ENCODE measurements around the gene TMEM117.

The TMEM117 gene

DNA sequence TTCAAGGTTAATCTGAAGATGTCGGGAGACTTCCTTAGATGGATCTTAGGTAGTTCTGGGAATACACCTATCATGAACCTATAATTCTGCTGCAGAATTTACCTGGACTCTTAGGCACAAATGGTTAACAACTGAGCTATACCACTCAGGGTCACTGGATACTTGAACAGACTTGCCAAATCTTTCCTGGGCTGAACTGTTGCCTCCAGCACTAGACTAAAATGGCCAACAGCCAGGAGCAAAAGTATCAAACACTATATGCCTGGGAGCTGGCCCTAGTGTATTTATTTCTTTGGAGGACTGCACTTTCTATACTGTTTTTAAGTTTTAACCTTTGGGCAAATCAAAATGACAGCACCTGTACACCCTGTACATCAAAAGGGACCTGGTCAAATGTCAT lies 252.8 kb downstream of the TMEM117 start:
- Histone ChIP-seq H3K27ac (no peak overlapping the region), H3K27me3 (ENCODE audit: control insufficient read depth, insufficient read depth, low read length) (no peaks in the 10 kb centered on the region), H3K4me1 (peaks cover 3% of the 10 kb centered on the region), H2AFZ (no peak overlapping the region), H3K4me2 (ENCODE audit: low read length) (no peak overlapping the region), H3K79me2 (no peaks in the 10 kb centered on the region), H3K9me3 (ENCODE audit: control insufficient read depth, low read length) (no peaks in the 10 kb centered on the region), H3K9ac (no peak overlapping the region), H3K36me3 (ENCODE audit: control insufficient read depth, insufficient read depth, low read length) (no peaks in the 10 kb centered on the region), H3K4me3 (ENCODE audit: low read depth, low read length) (no peak overlapping the region)
- TF ChIP-seq, protein P1, sequence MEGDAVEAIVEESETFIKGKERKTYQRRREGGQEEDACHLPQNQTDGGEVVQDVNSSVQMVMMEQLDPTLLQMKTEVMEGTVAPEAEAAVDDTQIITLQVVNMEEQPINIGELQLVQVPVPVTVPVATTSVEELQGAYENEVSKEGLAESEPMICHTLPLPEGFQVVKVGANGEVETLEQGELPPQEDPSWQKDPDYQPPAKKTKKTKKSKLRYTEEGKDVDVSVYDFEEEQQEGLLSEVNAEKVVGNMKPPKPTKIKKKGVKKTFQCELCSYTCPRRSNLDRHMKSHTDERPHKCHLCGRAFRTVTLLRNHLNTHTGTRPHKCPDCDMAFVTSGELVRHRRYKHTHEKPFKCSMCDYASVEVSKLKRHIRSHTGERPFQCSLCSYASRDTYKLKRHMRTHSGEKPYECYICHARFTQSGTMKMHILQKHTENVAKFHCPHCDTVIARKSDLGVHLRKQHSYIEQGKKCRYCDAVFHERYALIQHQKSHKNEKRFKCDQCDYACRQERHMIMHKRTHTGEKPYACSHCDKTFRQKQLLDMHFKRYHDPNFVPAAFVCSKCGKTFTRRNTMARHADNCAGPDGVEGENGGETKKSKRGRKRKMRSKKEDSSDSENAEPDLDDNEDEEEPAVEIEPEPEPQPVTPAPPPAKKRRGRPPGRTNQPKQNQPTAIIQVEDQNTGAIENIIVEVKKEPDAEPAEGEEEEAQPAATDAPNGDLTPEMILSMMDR (IDR thresholded peaks at IDR 0.05): no peak

DNA sequence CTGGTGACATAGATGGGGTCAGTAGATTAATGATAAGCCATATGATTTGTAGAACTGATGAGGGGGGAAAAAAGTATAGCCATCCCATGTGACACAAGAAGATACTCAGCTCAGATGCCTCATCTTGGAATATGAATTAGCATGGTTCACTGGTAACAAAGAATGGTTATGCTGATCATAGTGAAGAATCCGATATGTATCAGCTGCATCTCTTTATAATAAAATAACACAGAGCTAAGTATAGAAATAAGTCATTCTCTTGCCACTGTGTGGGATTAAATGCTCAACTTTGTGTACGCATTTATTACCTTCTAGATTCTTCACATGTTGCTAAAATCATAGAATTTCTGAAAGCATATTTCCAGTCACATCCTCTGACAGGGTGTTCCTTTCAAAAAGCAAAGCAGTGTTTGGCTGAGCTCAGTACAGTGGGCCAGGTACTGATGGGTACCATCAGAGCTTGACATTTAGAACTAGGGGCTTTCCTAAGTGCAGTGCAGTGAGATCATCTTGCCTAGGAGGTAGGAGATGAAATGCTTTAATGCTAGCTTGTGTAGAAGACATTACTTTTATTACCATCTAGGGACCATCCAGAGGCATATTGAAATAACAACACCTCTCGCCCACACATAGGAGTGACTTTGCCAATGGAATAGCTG lies 256.2 kb downstream of the TMEM117 start:
- no peaks in the 10 kb centered on the region for H3K4me1 ChIP-seq
- H3K27me3 ChIP-seq (ENCODE audit: control insufficient read depth, insufficient read depth, low read length): no peaks in the 10 kb centered on the region
- H3K27ac ChIP-seq: no peak overlapping the region
- no peaks in the 10 kb centered on the region for H3K36me3 ChIP-seq (ENCODE audit: control insufficient read depth, insufficient read depth, low read length)
- H2AFZ ChIP-seq: no peak overlapping the region
- H3K4me3 ChIP-seq (ENCODE audit: low read depth, low read length): no peak overlapping the region
- H3K4me2 ChIP-seq (ENCODE audit: low read length): no peak overlapping the region
- no peaks in the 10 kb centered on the region for H3K79me2 ChIP-seq
- H3K9me3 ChIP-seq (ENCODE audit: control insufficient read depth, low read length): no peaks in the 10 kb centered on the region
- TF ChIP-seq, protein P1 (IDR thresholded peaks at IDR 0.05): no peak
- H3K9ac ChIP-seq: no peak overlapping the region

DNA sequence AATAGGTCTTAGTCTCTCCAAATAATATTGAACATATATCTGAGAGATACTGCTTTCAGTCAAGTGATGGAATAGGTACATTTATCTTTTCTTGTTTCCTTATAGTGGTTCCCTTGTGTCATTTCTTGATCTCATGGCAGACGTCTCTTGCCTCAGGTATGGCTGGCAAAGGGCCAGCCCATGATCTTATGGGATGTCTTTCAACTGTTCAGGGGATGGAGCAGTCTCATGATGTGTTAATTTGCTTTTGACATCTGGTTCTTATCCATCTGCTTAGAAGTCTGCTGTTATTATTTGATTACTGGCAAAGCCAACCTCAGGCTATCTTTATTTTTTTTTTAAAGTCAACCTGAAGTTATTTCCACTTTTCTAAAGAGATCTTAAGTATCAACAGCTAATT lies 262.9 kb downstream of the TMEM117 start:
- Histone ChIP-seq H3K27me3 (ENCODE audit: control insufficient read depth, insufficient read depth, low read length) (no peaks in the 10 kb centered on the region), H3K4me2 (ENCODE audit: low read length) (no peak overlapping the region), H3K9ac (no peak overlapping the region), H2AFZ (no peak overlapping the region), H3K36me3 (ENCODE audit: control insufficient read depth, insufficient read depth, low read length) (no peaks in the 10 kb centered on the region), H3K4me1 (no peaks in the 10 kb centered on the region), H3K4me3 (ENCODE audit: low read depth, low read length) (no peak overlapping the region), H3K79me2 (no peaks in the 10 kb centered on the region), H3K9me3 (ENCODE audit: control insufficient read depth, low read length) (no peaks in the 10 kb centered on the region), H3K27ac (no peak overlapping the region)
- TF ChIP-seq, protein P1 (IDR thresholded peaks at IDR 0.05): no peak

DNA sequence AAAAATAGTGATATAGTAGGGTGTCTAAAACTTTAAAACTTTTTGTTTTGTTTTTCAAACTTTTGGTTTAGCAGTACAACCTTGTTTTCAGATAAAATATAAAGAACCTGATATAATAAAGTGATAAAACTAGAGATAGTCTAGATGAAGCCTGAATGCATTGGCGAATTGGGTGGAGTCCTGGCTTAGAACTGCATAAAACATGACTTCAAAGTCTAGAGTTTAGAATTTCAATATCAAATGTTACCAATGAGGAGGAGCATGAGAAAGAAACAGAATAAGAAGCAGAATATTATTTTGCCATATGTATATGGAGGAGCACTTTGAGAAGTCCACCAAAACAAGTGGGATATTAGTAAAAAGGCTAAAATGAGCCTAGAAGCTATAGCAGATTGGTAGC lies 263.6 kb downstream of the TMEM117 start:
- no peak overlapping the region for H3K9ac ChIP-seq
- H3K4me3 ChIP-seq (ENCODE audit: low read depth, low read length): no peak overlapping the region
- H3K79me2 ChIP-seq: no peaks in the 10 kb centered on the region
- TF ChIP-seq, protein P1 (IDR thresholded peaks at IDR 0.05): no peak
- no peak overlapping the region for H3K27ac ChIP-seq
- no peaks in the 10 kb centered on the region for H3K27me3 ChIP-seq (ENCODE audit: control insufficient read depth, insufficient read depth, low read length)
- H3K36me3 ChIP-seq (ENCODE audit: control insufficient read depth, insufficient read depth, low read length): no peaks in the 10 kb centered on the region
- no peak overlapping the region for H2AFZ ChIP-seq
- no peaks in the 10 kb centered on the region for H3K9me3 ChIP-seq (ENCODE audit: control insufficient read depth, low read length)
- H3K4me1 ChIP-seq: no peaks in the 10 kb centered on the region
- no peak overlapping the region for H3K4me2 ChIP-seq (ENCODE audit: low read length)

DNA sequence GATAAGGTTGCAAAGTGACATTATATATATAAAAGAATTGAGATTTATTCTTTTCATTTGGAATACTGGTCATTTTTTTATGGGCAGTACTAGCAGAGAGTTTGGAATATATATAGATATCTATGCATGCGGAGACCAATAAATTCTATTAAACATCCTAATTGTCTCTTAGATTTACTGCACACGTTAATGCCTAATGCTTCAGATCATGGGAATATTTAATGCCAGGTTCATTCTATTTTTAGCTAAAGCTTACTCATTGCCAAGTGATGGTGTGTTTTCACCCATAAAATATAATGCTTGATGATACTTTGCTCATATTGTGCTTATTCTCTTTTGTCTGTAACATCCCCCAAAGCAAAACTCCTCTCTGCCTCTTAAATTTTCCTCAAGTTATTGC lies 264.4 kb downstream of the TMEM117 start:
- Histone ChIP-seq H3K36me3 (ENCODE audit: control insufficient read depth, insufficient read depth, low read length) (no peaks in the 10 kb centered on the region), H3K27me3 (ENCODE audit: control insufficient read depth, insufficient read depth, low read length) (no peaks in the 10 kb centered on the region), H3K4me3 (ENCODE audit: low read depth, low read length) (no peak overlapping the region), H3K27ac (no peak overlapping the region), H3K9ac (no peak overlapping the region), H2AFZ (no peak overlapping the region), H3K4me2 (ENCODE audit: low read length) (no peak overlapping the region), H3K79me2 (no peaks in the 10 kb centered on the region), H3K4me1 (no peaks in the 10 kb centered on the region), H3K9me3 (ENCODE audit: control insufficient read depth, low read length) (no peaks in the 10 kb centered on the region)
- TF ChIP-seq, protein P1 (IDR thresholded peaks at IDR 0.05): no peak
